ENCODE results near the gene HERC2.
"Not testable (repeated sequence)": the region's sequence is repeated elsewhere in the genome, so short reads cannot be mapped to it uniquely, and the experiment has no call there.

The HERC2 gene

GRCh38 chr15:28322129-28322588 is at the start of gene HERC2:
Gene HERC2, minus strand, starts transcription at chr15:28322179. Its CDS starts 746 bp downstream, at chr15:28321433.
- not testable (repeated sequence) for DNase-seq

GRCh38 chr15:28365502-28365901 is 43.5 kb upstream of the HERC2 start:
- DNase-seq = not testable (repeated sequence)

GRCh38 chr15:28357984-28358383 is 36.0 kb upstream of the HERC2 start, which contains the start of gene GOLGA6L24:
Gene GOLGA6L24, minus strand, starts transcription at chr15:28358084. Its CDS starts 61 bp downstream, at chr15:28358023.
- not testable (repeated sequence) for DNase-seq

GRCh38 chr15:28321358-28322078 is 461 bp downstream of the HERC2 start:
- DNase-seq = not testable (repeated sequence)

GRCh38 chr15:28319725-28320124 is 2.3 kb downstream of the HERC2 start:
- not testable (repeated sequence) for DNase-seq

- DNase-seq = not testable (repeated sequence)
Observed at GRCh38 chr15:28318828-28319227, 3.2 kb downstream of the HERC2 start.

- not testable (repeated sequence) for DNase-seq
Observed at GRCh38 chr15:28318122-28318521, 3.9 kb downstream of the HERC2 start.

- DNase-seq = not testable (repeated sequence)
Observed at GRCh38 chr15:28316958-28317357, 5.0 kb downstream of the HERC2 start.

- DNase-seq = not testable (repeated sequence)
Observed at GRCh38 chr15:28310454-28310853, 11.5 kb downstream of the HERC2 start.

- DNase-seq = not testable (repeated sequence)
Observed at GRCh38 chr15:28308718-28309117, 13.3 kb downstream of the HERC2 start.

GRCh38 chr15:28305700-28306099 is 16.3 kb downstream of the HERC2 start:
- not testable (repeated sequence) for DNase-seq

- not testable (repeated sequence) for DNase-seq
Observed at GRCh38 chr15:28297434-28297833, 24.5 kb downstream of the HERC2 start.

GRCh38 chr15:28296814-28297213 is 25.2 kb downstream of the HERC2 start:
- not testable (repeated sequence) for DNase-seq

GRCh38 chr15:28295009-28295563 is 26.9 kb downstream of the HERC2 start:
- not testable (repeated sequence) for DNase-seq

- not testable (repeated sequence) for DNase-seq
Observed at GRCh38 chr15:28294560-28294959, 27.4 kb downstream of the HERC2 start.

- no peak for DNase-seq
Observed at GRCh38 chr15:28289694-28290463, 32.1 kb downstream of the HERC2 start.

GRCh38 chr15:28288830-28289693 is 32.9 kb downstream of the HERC2 start:
- DNase-seq = not testable (repeated sequence)

GRCh38 chr15:28286659-28287058 is 35.3 kb downstream of the HERC2 start:
- DNase-seq = not testable (repeated sequence)

GRCh38 chr15:28286031-28286430 is 35.9 kb downstream of the HERC2 start:
- DNase-seq = no peak

GRCh38 chr15:28281876-28282275 is 40.1 kb downstream of the HERC2 start:
- DNase-seq = no peak

- no peak for DNase-seq
Observed at GRCh38 chr15:28274635-28275034, 47.3 kb downstream of the HERC2 start.

GRCh38 chr15:28273873-28274610 is 47.9 kb downstream of the HERC2 start:
- no peak for DNase-seq
